Stimulated activated CD4-positive, alpha-beta T cell treated with anti-CD3 and anti-CD28 coated beads, Interleukin-2, amount 100 ng/mL, for 48 hours (primary cell): ENCODE measurements around the gene MAP2K7.
"Not testable (repeated sequence)": the region's sequence is repeated elsewhere in the genome, so short reads cannot be mapped to it uniquely, and the experiment has no call there.

Experiments
- DNase-seq, 2 donors: peaks; one replicate each; pipeline ENCODE4 v3.0.0-alpha.2; 2020

The MAP2K7 gene

GRCh38 chr19:7920519-7921301 is 17.0 kb downstream of the MAP2K7 start:
- peak; percentile 99 to 100 for DNase-seq

- DNase-seq: no peak
Measured at GRCh38 chr19:7921302-7921966, 17.8 kb downstream of the MAP2K7 start.

GRCh38 chr19:7921967-7922835 is 18.5 kb downstream of the MAP2K7 start:
- no peak for DNase-seq

- no peak for DNase-seq
Measured at GRCh38 chr19:7922836-7923195, 19.1 kb downstream of the MAP2K7 start.

DNA sequence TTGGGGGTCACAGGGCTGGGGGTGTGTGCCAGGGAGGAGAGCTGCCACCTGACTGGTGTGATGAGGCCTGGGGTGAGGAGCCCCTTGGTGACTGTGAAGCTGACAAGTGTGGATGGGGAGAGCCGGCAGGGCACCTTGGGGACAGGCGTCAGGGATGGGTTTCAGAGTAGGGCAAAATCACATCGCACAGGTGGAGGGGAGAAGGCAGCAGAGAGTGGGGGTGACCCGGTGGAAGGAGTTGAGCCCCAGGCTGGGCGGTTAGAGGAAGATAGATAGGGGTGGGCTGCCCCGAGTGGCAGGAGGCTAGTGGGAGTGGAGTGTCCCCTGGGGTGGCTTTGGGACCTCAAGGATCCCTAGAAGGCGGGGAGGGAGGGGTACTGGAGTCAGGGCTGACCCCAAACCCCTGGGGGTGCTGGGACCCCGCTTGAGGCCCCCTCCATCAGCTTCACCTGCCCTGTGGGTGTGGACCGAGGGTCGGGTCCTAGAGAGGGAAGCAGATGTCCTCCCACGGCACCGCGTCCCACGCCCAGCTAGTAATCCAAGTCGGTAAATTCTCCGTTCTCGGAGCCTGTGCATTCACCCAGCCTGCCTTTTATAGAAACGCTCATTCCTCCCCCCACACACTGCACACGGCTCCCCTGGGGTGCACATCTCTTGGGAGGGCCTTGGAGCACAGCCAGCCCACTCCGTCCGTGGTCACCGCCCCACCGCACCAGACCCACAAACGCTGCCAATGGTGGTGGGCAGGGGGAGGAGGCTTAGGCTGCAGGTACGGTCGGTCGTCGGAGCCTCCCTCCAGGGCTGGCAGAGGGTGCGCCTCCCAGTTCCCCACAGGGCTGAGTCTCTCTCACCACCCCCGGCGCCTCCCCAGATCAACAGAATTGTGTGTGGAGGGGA is 19.9 kb downstream of the MAP2K7 start:
- DNase-seq: no peak

- DNase-seq: no peak
Measured at GRCh38 chr19:7924241-7924640, 20.6 kb downstream of the MAP2K7 start.

DNA sequence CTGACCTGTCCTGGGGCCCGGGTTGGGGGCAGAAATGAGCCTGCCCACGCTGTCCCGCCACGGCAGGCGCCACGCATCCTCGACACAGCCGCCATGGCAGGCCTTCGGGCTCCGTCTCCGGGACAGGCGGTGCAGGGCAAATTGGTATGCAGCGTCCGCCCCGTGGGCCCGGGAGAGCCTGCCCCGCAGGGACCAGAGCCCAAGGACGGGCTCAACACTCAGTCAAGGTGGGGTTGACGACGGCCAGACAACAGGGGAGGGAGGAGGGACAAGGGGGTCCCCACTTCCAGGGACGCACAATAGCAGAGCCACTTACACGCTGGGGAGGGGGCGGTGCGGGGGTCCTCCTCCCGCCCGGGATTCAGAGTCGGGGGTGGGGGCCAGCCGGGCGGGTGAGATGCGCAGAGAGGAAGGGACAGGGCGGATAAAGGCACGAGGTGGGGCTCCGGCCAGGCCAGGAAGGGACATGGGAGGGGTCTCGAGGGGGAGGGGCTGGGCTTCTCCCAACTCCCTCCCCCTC is 21.0 kb downstream of the MAP2K7 start:
- DNase-seq: no peak

- DNase-seq: peak; percentile 74 to 81
Measured at GRCh38 chr19:7925171-7925851, 21.6 kb downstream of the MAP2K7 start.

GRCh38 chr19:7926021-7926726 is 22.5 kb downstream of the MAP2K7 start, which contains the start of gene CTXN1:
Gene CTXN1 (minus strand): TSS chr19:7926135. CDS start chr19:7925538, 597 bp downstream.
- DNase-seq: peak; percentile 75 to 81

DNA sequence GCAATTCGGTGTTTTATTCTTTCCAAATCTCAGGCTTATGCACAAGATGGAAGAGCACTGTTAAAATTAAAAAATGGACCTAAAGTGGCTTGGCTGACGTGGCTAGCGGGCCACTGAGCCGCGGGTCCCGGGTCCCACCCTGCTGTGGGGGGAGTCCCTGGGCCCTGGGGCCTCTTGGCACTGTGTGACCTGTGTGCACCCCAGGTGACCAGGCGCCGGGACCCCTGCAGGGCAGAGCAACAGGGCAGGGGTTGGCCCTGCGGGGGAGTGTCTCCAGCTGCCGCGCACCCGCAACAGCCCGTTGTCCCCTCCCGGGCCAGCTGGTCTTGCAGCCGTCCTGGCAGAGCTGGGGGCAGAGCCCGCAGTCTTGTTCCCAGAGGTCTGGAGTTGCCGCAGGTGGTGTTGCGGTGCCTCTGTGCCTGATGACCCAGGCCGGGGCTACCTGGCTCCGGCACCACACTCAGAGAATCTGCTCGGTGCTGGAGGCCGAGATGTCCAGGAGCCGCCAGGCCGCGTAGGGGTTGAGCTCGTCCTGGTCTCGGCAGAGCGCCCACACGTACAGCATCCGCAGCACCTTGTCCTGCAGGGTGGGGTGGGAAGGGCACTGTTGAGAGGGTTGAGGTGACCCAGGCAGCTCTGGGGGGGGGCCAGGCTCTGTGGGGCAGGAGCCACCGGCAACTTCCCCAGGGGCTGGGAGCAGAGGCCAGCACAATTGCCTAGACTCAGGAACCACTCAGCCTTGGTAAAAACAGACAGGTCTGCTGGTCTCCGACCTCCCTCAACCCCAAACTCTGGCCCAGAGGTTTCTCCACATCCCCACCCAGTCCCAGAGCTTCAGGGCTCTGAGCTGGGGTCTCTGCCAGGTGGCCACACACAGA is 23.3 kb downstream of the MAP2K7 start:
- no peak for DNase-seq

DNA sequence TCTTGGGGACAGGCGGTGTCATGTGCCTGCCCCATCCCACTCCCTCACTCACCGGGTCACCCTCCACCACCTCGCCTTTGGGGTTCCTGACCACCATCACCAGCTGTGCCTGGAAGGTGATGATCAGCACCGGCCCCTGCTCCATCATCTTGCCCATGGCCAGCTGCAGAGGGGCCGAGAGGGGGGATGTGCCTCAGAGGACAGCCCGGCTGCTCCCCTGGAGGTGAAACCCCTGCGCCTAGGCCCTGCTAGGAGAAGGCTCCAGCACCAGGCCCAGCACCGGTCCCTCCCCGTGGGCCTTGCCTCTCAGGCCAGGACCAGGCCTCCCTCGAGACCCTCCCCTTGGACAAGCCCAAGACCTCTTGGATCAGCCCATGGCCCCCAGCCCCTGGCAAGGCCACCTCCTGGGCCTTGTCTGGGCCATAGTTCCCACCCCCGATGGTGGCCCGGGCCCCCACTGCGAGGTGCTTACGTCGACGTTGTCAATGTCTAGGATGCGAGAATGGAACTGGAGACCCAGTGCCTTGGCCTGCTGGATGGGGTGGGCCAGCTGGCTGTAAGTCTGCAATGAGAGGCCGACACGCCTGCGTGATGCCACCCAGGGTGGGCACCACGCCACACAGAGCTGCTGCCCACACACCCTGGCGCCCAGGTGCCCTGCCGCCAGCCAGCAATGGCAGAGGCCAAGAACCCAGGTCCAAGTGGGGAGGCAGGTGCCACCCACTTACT is 24.1 kb downstream of the MAP2K7 start:
- DNase-seq: no peak

DNA sequence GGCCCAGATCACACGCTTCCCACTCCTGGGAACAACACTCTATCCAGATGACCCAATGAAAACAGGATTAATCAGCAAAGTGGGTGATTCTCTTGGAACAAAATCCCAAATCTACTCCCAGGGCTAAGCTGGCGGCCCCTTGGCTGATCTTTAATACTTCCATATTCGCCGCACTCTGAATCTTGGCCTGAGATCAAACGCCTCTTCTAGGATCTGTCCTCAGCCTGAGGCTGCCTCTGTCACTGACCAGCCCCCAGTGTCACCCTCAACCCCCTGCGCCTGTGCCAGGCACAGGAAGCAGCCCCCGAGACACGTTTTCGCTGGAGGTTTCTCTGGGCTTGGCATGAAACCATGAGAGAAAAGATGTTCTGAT is 24.6 kb downstream of the MAP2K7 start:
- DNase-seq: no peak

DNA sequence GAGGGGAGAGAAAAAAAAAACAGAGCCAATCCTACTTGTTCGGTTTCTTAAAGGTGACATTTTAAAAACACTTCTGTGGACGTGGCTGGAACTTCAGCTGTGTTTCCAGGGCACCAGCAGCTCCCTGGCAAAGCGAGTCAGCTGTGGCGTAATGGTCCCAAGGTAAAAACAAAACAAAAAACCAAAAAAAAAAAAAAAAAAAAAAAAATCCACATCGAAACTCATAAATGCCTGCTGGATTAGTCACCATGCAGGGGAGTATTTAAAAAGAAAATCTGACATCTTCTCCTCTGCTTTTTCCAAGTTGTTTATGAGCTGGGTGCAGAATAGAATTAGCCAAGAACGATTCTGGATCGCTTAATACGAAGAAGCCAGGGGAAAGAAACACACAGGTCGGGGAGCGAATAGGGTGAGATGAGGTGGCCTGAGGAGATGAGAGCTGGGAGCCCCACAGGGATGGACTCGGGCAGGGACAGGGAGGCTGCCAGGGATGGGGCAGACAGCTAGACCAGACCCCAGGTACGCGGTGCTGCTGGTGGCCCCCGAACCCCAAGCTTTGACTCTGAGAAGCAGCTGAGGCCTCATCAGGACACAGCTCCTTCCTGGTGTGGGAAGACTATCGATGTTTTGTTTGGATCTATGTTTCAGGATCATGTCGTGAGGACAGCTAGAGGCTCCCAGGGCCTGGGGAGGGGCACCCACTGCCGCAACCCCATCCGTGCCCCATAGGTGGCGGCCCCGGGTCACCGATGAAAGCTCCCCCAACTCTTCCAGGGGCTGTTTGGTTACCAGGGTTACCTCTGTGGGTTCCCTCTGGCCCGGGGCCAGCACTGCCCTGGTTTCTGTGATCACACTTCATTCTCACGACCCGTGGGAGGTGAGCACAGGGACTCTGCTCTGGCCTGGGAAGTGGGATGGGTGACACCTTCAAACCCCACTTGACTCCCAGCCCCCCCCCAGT is 25.3 kb downstream of the MAP2K7 start:
- DNase-seq: peak; percentile 44 to 51

DNA sequence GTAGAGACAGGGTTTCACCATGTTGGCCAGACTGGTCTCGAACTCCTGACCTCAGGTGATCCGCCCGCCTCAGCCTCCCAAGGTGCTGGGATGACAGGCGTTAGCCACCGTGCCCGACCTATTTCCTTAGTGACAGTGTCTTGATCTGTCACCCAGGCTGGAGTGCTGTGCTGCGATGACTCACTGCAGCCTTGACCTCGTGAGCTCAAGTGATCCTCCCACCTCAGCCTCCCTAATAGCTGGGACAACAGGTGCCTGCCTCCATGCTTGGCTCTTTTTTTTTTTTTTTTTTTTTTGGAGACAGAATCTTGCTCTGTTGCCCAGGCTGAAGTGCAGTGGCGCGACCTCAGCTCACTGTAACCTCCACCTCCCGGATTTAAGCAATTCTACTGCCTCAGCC is 26.4 kb downstream of the MAP2K7 start:
- DNase-seq: not testable (repeated sequence)

DNA sequence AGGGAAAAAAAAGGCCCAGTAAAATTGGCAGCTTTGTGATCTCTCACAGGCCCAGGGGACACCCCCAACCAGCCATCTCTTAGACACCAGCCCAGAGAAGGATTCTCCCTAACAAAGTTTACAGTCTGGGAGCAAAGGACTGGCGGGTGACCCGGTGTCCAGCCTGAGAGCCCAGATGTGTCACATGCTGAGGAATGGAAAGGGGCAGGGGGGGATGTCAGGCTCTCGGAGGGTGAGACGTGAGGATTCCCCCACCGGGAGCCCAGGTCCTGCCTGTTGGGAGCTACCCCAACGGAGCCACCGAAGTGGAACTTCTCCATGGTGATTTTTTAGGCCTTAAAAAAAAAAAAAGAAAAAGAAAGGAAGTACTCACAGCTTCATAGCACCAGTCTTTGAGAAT is 27.1 kb downstream of the MAP2K7 start:
- no peak for DNase-seq

DNA sequence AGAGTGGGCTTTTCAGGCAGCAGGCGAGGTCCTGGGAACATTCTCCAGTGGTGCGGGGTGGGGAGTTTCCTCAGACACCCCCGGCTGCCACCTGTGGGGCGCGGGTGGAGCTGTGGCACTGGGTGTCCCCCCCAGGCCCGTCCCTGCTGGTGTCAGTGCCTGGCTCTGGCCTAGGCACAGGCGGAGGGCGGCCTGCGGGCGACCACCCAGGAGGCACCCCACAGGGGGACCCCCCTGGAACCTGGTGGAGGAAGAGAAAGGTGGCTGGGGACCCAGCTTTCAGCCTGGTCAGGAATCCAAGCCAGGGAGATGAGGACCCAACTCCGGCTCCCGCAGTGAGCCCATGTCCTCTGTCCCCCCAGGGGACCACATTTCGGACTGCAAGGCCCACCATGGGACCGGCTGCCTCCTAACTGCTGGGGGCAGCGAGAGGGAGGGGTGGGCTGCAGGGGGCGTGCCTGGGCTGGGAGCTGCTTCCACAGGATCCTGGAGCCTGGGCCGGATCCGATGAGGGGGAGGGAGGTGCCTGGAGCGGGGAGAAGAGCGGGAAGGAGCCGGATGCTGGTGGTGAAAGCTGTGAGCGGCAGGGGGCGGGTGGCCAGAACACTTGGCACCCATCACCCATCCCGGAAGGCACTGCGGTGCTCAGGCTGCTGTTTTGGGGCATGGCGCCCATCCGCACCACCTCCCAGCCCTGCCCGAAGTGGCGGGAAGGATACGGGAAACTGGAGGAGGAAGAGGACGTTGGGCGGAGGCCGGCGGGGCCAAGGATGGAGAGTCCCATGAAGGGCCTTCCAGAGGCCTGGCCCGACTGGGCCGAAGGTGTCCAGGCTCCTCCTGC is 27.8 kb downstream of the MAP2K7 start:
- DNase-seq: no peak
